HG03097 (cell line): ENCODE data around the gene RNF157.

Experiments used
- ATAC-seq: cut with Tn5 transposase; IDR thresholded peaks from one replicate; pipeline ENCODE4 v1.9.1; 2021; ENCODE audit not compliant: unreplicated experiment, low FRiP score

RNF157 gene

GRCh38 chr17:76131692-76132573 lies 108.4 kb downstream of the RNF157 start:
- no peak for ATAC-seq

DNA sequence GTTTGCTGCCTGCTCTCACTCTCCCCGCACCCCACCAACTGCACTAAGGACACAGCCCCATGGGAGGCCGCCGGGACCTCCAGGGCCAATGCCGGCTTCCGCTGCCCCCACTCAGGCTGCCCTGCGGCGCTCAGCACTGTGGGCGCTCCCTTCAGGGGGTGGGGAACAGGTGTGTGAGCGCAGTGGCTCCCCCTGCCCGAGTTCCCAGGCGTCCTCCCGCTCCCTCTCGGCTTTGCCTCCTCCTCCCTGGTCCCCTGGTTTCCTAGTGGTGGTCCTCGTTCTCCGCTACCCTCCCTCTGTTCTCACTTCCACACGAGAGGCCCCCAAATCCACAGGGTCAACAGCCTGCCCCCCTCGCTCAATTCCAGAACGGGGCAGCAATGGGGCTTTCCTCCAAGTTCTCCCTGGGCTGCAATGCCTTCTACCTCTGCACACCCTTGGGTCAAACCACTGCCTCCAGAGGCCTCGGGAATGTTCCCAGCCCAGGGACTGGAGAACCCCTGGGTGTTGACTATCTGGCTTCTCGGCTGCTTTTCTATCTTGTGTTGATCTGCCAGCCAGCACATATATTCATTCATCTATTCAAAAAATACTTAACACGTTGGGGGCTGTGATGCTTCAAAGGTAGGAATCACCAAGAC lies 109.1 kb downstream of the RNF157 start:
- ATAC-seq = no peak

DNA sequence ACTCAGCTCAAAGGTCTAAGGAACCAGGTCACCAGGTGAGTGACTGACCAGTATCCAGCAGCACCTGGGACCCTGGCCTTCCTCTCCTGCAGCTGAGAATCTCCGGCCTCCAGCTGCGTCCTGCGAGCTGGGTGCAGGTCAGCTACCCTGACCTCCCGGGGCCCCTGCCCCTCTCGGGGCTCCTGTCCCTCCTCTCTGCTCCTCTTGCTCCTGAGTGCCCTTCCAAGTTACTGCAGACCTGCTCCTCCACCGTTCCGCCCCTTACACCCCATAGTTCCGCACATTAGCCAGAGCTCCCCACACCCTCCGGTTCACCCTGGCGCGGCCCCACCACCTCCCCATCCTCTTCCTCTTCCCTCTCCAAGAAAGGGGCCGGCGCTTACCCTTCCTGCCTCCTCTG lies 109.8 kb downstream of the RNF157 start:
- ATAC-seq = no peak

- ATAC-seq = no peak
Observed at GRCh38 chr17:76125922-76126321, 114.4 kb downstream of the RNF157 start.

- ATAC-seq = no peak
Observed at GRCh38 chr17:76125391-76125675, 115.0 kb downstream of the RNF157 start.

GRCh38 chr17:76124582-76125390 lies 115.5 kb downstream of the RNF157 start:
- no peak for ATAC-seq

DNA sequence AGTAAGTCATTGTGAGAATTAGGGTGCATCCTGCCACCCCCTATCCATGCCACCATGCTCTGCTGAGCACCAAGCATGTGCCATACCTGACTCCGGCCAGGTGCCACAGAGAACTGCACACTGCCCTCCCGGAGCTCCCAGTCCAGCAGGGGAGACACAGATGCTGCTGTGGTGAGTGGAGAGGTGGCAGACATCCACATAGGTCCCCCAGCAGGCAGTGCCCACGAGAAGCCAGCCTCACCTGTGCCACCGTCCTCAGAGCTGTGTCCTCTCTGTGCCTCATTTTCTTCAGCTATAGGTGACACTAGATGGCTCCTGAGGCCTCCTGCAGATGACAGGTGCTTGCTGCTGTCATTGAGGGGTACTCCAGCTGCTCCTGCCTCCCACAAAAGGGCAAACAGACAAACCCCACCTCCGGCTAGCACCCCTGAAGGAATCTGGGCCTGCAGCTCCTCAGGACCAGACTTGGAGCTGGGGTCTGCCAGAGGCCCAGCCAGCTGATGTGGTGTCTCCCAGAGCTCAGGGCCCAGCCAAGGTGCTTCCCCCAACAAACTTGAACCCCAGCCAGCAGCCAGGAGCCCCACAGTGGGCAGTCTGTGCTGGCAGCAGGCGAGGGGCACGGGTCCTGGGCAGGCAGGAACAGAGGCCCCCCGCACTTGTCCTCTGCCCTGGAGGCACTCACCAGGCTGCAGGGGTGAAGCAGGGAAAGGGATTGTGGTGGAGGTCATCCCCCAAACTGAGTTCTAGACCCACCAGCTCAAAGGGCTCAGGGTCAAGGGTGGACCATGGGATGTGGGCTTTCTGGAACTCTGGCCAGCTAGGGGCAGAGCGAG lies 116.3 kb downstream of the RNF157 start:
- ATAC-seq = no peak

GRCh38 chr17:76123191-76123499 lies 117.1 kb downstream of the RNF157 start:
- no peak for ATAC-seq

DNA sequence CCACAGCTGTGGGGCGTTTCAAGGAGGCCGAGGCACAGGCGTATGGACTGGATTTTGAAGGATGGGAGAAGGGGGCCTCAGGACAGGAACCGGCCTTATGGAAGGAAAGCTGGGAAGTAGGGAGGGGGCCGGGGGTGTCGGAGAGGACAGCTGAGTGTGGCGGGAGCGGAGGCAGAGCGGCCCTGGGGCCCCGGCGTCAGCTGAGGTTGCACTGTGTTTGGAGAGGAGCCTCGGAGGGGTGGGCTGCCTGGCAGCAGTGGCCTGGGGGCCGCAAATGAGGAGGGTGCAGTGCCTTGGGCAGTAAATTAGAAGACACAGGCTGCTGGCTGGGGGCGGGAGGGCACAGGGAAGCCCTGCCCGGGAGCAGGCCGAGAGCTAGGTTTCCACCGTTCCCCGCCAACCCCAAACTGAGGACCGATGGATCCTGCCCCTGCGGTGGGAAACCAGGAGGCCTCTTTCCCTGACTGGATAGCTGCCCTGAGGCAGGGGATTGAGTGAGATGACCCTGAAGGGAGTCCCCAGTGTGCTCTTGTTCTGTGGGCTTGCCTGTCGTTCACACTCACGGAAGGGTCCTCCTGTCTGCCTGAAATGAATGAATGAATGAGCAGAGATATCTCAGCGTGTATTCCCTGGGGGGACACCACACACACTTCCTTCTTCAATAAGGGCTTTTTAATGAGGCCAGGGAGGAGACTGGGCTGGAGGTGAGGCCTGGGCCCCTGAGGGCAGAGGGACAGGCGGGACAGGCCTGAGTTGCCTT lies 117.7 kb downstream of the RNF157 start:
- no peak for ATAC-seq

GRCh38 chr17:76121932-76122430 lies 118.3 kb downstream of the RNF157 start:
- ATAC-seq = no peak

GRCh38 chr17:76120658-76121008 lies 119.7 kb downstream of the RNF157 start:
- ATAC-seq = no peak

- no peak for ATAC-seq
Observed at GRCh38 chr17:76119409-76120371, 120.6 kb downstream of the RNF157 start.

GRCh38 chr17:76115138-76115754 lies 125.0 kb downstream of the RNF157 start:
- no peak for ATAC-seq

GRCh38 chr17:76111956-76112355 lies 128.3 kb downstream of the RNF157 start:
- no peak for ATAC-seq

DNA sequence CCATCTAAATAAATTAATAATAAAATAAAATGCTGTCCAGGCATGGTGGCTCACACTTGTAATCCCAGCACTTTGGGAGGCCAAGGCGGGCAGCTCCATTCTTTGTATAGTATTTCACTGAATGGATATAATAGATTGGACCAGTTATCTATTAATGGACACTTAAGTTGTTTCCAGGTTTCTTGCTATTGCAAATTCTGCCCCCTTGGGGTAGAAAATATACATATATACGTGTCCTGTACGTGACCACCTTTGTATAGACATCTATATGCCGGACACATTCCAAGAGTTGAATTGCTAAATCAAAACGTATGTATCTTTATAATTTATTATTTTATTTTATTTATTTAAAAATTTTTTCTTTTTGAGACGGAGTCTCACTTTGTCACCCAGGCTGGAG lies 132.8 kb downstream of the RNF157 start:
- no peak for ATAC-seq

DNA sequence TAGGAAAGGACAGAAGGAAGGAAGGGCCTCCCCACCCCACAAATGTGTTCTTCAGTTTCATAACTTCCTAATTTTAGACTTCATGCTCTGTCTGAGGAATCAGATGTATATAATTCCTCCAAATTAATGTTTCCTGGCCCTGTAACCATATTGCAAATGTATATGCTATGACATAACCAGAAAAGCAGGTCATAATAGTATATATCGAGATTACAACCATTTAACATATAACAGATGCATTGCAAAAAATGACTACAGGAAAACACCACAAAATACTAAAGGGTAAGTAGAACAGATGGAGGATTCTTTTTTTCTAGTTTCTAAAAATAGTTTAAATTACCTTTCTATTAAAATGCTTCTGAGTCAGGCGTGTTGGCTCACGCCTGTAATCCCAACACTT lies 133.6 kb downstream of the RNF157 start:
- no peak for ATAC-seq

DNA sequence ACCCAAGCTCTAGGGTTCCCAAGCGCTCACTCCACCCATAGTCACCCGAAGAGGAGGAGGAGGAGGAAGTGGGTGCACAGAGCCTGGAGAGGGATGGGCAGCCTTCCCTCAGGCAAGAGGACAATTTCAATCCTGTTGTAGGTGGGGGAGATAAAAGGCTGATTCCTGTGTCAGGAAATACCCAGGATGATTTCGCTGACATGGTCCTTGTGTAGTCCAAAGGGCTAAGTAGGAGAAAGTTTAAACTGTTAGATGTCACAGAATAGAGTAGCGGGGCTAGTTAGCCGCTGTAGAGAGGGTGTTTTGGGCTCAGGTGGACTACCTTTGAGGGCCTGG lies 135.4 kb downstream of the RNF157 start:
- no peak for ATAC-seq

- no peak for ATAC-seq
Observed at GRCh38 chr17:76104140-76104895, 136.0 kb downstream of the RNF157 start.
